Endothelial cell of umbilical vein (primary cell): ENCODE results near the gene SPTBN4. TPM values are rescaled to one million over a fixed set of nuclear protein-coding genes. Genes with fewer than 3 reads are reported as not detected.

Experiments
- BruUV-seq: library from RNA; stranded (reverse); fragments of 400-500 nt; replicated peaks from 2 replicates; lab custom pipeline; 2021; lab: Mats Ljungman, UMichigan
- CTCF ChIA-PET: fragments of 300-600, 350-600 bp; sonication (Branson Sonifier 250); formaldehyde crosslinking; loops from one replicate; lab custom pipeline; 2021; ENCODE audit warnings: antibody characterized with exemption, inconsistent platforms; lab: Charles Lee
- POLR2A ChIA-PET: fragments of 300-600, 350-600 bp; sonication (Branson Sonifier 250); formaldehyde crosslinking; loops from one replicate; lab custom pipeline; 2021; ENCODE audit warnings: antibody characterized with exemption, inconsistent platforms; lab: Charles Lee
- DNase-seq: peaks from one replicate; pipeline ENCODE4 v3.0.0-alpha.2; 2011; ENCODE audit warnings: low read depth, low spot score
- FAIRE-seq: peaks from 2 replicates; lab custom pipeline; 2011; peaks lifted over from hg19 to GRCh38; lab: Jason Lieb, UNC
- H2AFZ ChIP-seq: 2 replicates; pipeline ENCODE4 v1.6.0; 2012; ENCODE audit warnings: low read depth, low read length, control low read depth, inconsistent platforms
- H3K27ac ChIP-seq: 2 replicates; pipeline ENCODE4 v1.5.1; 2011; ENCODE audit warnings: low read depth, mild to moderate bottlenecking, control low read depth, low read length, moderate library complexity; ENCODE audit not compliant: insufficient read depth
- H3K27me3 ChIP-seq, 2 experiments: 2 replicates each; pipeline versions ENCODE4 v1.6.0 to v1.6.1; 2011; ENCODE audit warnings: low read length in 2 of 2, mixed read lengths in 1 of 2; ENCODE audit not compliant: control insufficient read depth in 2 of 2, insufficient read depth in 2 of 2
- H3K36me3 ChIP-seq, 2 experiments: 2 replicates in 1 of 2; 3 replicates in 1 of 2; pipeline ENCODE4 v1.5.1; 2011; ENCODE audit warnings: low read length in 2 of 2, mild to moderate bottlenecking in 1 of 2, moderate library complexity in 1 of 2; ENCODE audit not compliant: control insufficient read depth in 2 of 2, insufficient read depth in 2 of 2; ENCODE audit errors: extremely low read depth in 1 of 2
- H3K4me1 ChIP-seq: 3 replicates; pipeline ENCODE4 v1.5.1; 2011; ENCODE audit warnings: mild to moderate bottlenecking, low read length; ENCODE audit not compliant: control insufficient read depth, insufficient read depth; ENCODE audit errors: extremely low read depth
- H3K4me2 ChIP-seq: 2 replicates; pipeline ENCODE4 v1.6.1; 2011; ENCODE audit warnings: low read length, control low read depth, mixed read lengths; ENCODE audit not compliant: insufficient read depth
- H3K4me3 ChIP-seq, 3 experiments: fragments of 200-600 bp in 1 of 3; sonication (generic), shearing (Covaris generic) in 1 of 3; replicated peaks in 1 of 3; 2 replicates each; pipeline ENCODE4 v1.5.1; 2011 to 2016; ENCODE audit warnings: control low read depth in 3 of 3, low read length in 3 of 3, mild to moderate bottlenecking in 2 of 3, inconsistent platforms in 1 of 3, low read depth in 1 of 3, moderate library complexity in 1 of 3; ENCODE audit not compliant: insufficient read depth in 1 of 3
- H3K79me2 ChIP-seq: 2 replicates; pipeline ENCODE4 v1.6.0; 2012; ENCODE audit warnings: low read length, inconsistent platforms; ENCODE audit not compliant: control insufficient read depth, insufficient read depth
- H3K9ac ChIP-seq: replicated peaks from 2 replicates; pipeline ENCODE3; 2011; ENCODE audit warnings: low read length, control low read depth; ENCODE audit not compliant: insufficient read depth; ENCODE audit errors: extremely low read depth
- H3K9me1 ChIP-seq: replicated peaks from 3 replicates; pipeline ENCODE4 v1.6.0; 2011; ENCODE audit warnings: mild to moderate bottlenecking, low read length; ENCODE audit not compliant: control insufficient read depth, insufficient read depth; ENCODE audit errors: extremely low read depth
- H3K9me3 ChIP-seq: replicated peaks from 2 replicates; pipeline ENCODE4 v1.5.1; 2012; ENCODE audit warnings: low read length, inconsistent platforms; ENCODE audit not compliant: control insufficient read depth, insufficient read depth
- H4K20me1 ChIP-seq: replicated peaks from 2 replicates; pipeline ENCODE3; 2011; ENCODE audit warnings: mild to moderate bottlenecking, low read length; ENCODE audit not compliant: control insufficient read depth, insufficient read depth; ENCODE audit errors: extremely low read depth
- CTCF ChIP-seq, 2 donors: IDR thresholded peaks; 1 replicate in 1 of 2; 2 replicates in 1 of 2; pipeline ENCODE4 v1.5.1; 2011; ENCODE audit warnings: low read length in 2 of 2, mild to moderate bottlenecking in 2 of 2, moderate library complexity in 2 of 2, control low read depth in 1 of 2, inconsistent platforms in 1 of 2, low read depth in 1 of 2; ENCODE audit not compliant: insufficient read depth in 1 of 2; ENCODE audit errors: extremely low read depth in 1 of 2
- EZH2 ChIP-seq: IDR thresholded peaks from 2 replicates; pipeline ENCODE4 v1.6.1; 2012; ENCODE audit warnings: borderline replicate concordance, low read depth, mild to moderate bottlenecking, moderate library complexity, low read length, inconsistent platforms; ENCODE audit not compliant: severe bottlenecking
- FOS ChIP-seq: IDR thresholded peaks from 2 replicates; pipeline ENCODE4 v1.6.1; 2011; ENCODE audit warnings: mild to moderate bottlenecking, low read length, moderate library complexity, borderline replicate concordance; ENCODE audit not compliant: insufficient read depth
- GATA2 ChIP-seq: IDR thresholded peaks from 2 replicates; pipeline ENCODE4 v1.7.0; 2011; ENCODE audit warnings: low read depth, mild to moderate bottlenecking, moderate library complexity, mixed read lengths, low read length; ENCODE audit not compliant: insufficient read length, insufficient read depth
- JUN ChIP-seq: IDR thresholded peaks from 2 replicates; pipeline ENCODE4 v1.6.1; 2011; ENCODE audit warnings: borderline replicate concordance, low read depth; ENCODE audit not compliant: insufficient read length, insufficient read depth
- MAX ChIP-seq: IDR thresholded peaks from 2 replicates; pipeline ENCODE4 v1.6.1; 2011; ENCODE audit not compliant: insufficient read depth, insufficient read length
- MYC ChIP-seq: IDR thresholded peaks from one replicate; pipeline ENCODE4 v1.6.1; 2011; ENCODE audit warnings: mild to moderate bottlenecking, low read depth, low read length
- POLR2A ChIP-seq: IDR thresholded peaks from 2 replicates; pipeline ENCODE4 v1.6.1; 2012; ENCODE audit warnings: low read depth, mild to moderate bottlenecking, control low read depth, low read length
- POLR2AphosphoS5 ChIP-seq: IDR thresholded peaks from 2 replicates; pipeline ENCODE4 v1.6.1; 2012; ENCODE audit warnings: low read depth, mild to moderate bottlenecking, control low read depth, low read length, moderate library complexity; ENCODE audit not compliant: insufficient read depth
- dilution Hi-C: fragments of 300-500 bp; cut with MboI; formaldehyde crosslinking; loops from one replicate; pipeline ENCODE4 v1.15.0; 2019; ENCODE audit warnings: low sequenced_read_pairs; ENCODE audit not compliant: extremely low pct_ligation_motif_present
- intact Hi-C: fragments of 100-400 bp; cut with micrococcal nuclease; formaldehyde crosslinking; loops from one replicate; pipeline ENCODE4 v1.10.0; 2022
- polyA plus RNA-seq, 4 experiments: library from polyadenylated mRNA; depleted of rRNA in 3 of 4; stranded (reverse) in 3 of 4; unstranded in 1 of 4; fragments of >200 nt; gene quantifications; 2 replicates each; pipeline versions ENCODE4 v1.2.1 to v1.2.3, GENCODE V29; 2011 to 2012; ENCODE audit warnings: missing spikeins in 1 of 4
- total RNA-seq: library from RNA; stranded (reverse); gene quantifications from 2 replicates; pipeline ENCODE4 v1.2.3, GENCODE V29; 2021

SPTBN4 gene
- total and polyA plus RNA-seq, 2 donors (not counting 3 experiments of a cell fraction or from before 2014, with no cell fraction given), result 0.33 TPM; not detected in 1

- POLR2A ChIA-PET, result no interaction called here
- intact Hi-C loops, result loop anchor here (10.0 kb wide), 1 partner anchor 358 kb away; no protein-coding TSS in a partner anchor
Observed at GRCh38 chr19:40446263-40446784, 20.5 kb upstream of the SPTBN4 start.

More at GRCh38 chr19:40446263-40446784, 20.5 kb upstream of the SPTBN4 start:
- H3K9ac ChIP-seq, result no peak overlapping the region
- peaks cover 6 to 7% of the 10 kb centered on the region in 2 experiments for H3K36me3 ChIP-seq
- H4K20me1 ChIP-seq, result no peaks in the 10 kb centered on the region
- no peaks in the 10 kb centered on the region for H3K9me1 ChIP-seq
- CTCF ChIA-PET, result interaction anchor here (1.0 to 1.2 kb wide), 3 partner anchors 17 to 25 kb away, joined by 3 read pairs; no protein-coding TSS in a partner anchor
- H3K79me2 ChIP-seq, result peaks cover 24% of the 10 kb centered on the region
- DNase-seq, result no peak
- H3K9me3 ChIP-seq, result no peaks in the 10 kb centered on the region
- no peak for FAIRE-seq
- dilution Hi-C loops, result no loop called here
- peaks cover 9% of the 10 kb centered on the region for H3K4me1 ChIP-seq
- TF ChIP-seq POLR2A, result no peak
- TF ChIP-seq EZH2, result no peak
- no peak for TF ChIP-seq POLR2AphosphoS5
- no peak for TF ChIP-seq CTCF (IDR thresholded peaks at IDR 0.05; ENCODE audit: extremely low read depth in 1 of 2, insufficient read depth in 1 of 2, low read depth in 1 of 2, low read length in 2 of 2)
- TF ChIP-seq MYC, result no peak
- no peak for TF ChIP-seq MAX
- TF ChIP-seq GATA2, result no peak
- no peak for TF ChIP-seq JUN
- TF ChIP-seq FOS, result no peak
- no TSS peak for BruUV-seq
- no peak overlapping the region for H3K4me3 ChIP-seq
- no peak overlapping the region for H3K27ac ChIP-seq
- no peaks in the 10 kb centered on the region for H3K27me3 ChIP-seq
- H2AFZ ChIP-seq, result no peak overlapping the region
- H3K4me2 ChIP-seq, result no peak overlapping the region
